ENCODE results near the gene PTCD3.

The PTCD3 gene

GRCh38 chr2:86105969-86106945 is at the start of gene PTCD3:
Gene PTCD3, plus strand, starts transcription at chr2:86106235. Its CDS starts 13 bp downstream, at chr2:86106248.
- DNase-seq = peak; percentile 94

GRCh38 chr2:86056590-86057331 is 49.3 kb upstream of the PTCD3 start:
- DNase-seq = no peak

- no peak for DNase-seq
Observed at GRCh38 chr2:86062043-86062442, 44.0 kb upstream of the PTCD3 start.

GRCh38 chr2:86064006-86064405 is 42.0 kb upstream of the PTCD3 start:
- DNase-seq = no peak

GRCh38 chr2:86065512-86065911 is 40.5 kb upstream of the PTCD3 start:
- no peak for DNase-seq

GRCh38 chr2:86066007-86066578 is 39.9 kb upstream of the PTCD3 start:
- no peak for DNase-seq

- no peak for DNase-seq
Observed at GRCh38 chr2:86066915-86067314, 39.1 kb upstream of the PTCD3 start.

- no peak for DNase-seq
Observed at GRCh38 chr2:86068136-86068588, 37.9 kb upstream of the PTCD3 start.

GRCh38 chr2:86068648-86069047 is 37.4 kb upstream of the PTCD3 start:
- DNase-seq = no peak

- DNase-seq = no peak
Observed at GRCh38 chr2:86069091-86069685, 36.8 kb upstream of the PTCD3 start.

GRCh38 chr2:86069783-86070339 is 36.2 kb upstream of the PTCD3 start:
- no peak for DNase-seq

- DNase-seq = no peak
Observed at GRCh38 chr2:86070868-86071267, 35.2 kb upstream of the PTCD3 start.

- DNase-seq = no peak
Observed at GRCh38 chr2:86072271-86072858, 33.7 kb upstream of the PTCD3 start.

- DNase-seq = no peak
Observed at GRCh38 chr2:86073225-86073624, 32.8 kb upstream of the PTCD3 start.

GRCh38 chr2:86074256-86074655 is 31.8 kb upstream of the PTCD3 start:
- DNase-seq = no peak

GRCh38 chr2:86074811-86075210 is 31.2 kb upstream of the PTCD3 start:
- no peak for DNase-seq

GRCh38 chr2:86075886-86076285 is 30.1 kb upstream of the PTCD3 start:
- DNase-seq = no peak

- DNase-seq = peak; percentile 68
Observed at GRCh38 chr2:86078774-86079545, 27.1 kb upstream of the PTCD3 start.

- DNase-seq = peak; percentile 36
Observed at GRCh38 chr2:86079981-86080911, 25.8 kb upstream of the PTCD3 start.

GRCh38 chr2:86081724-86082123 is 24.3 kb upstream of the PTCD3 start:
- DNase-seq = no peak
